Immature natural killer cell (primary cell): Measurements from ENCODE around the gene MAN2B2. TPM values are rescaled to one million over a fixed set of nuclear protein-coding genes. Genes with fewer than 3 reads are reported as not detected.

Experiments
- DNase-seq, 3 donors: peaks; one replicate each; pipeline ENCODE4 v3.0.0; 2022; ENCODE audit warnings: mixed read lengths in 1 of 3
- H3K27ac Mint-ChIP-seq, 6 donors: one replicate each; pipeline ENCODE4 v1.8.0; 2020; ENCODE audit warnings: mixed read lengths in 6 of 6, mild to moderate bottlenecking in 5 of 6, inconsistent platforms in 4 of 6, moderate library complexity in 3 of 6
- H3K27me3 Mint-ChIP-seq, 3 donors: one replicate each; pipeline ENCODE4 v1.8.0; 2020 to 2021; ENCODE audit warnings: low read depth in 3 of 3, mild to moderate bottlenecking in 3 of 3, mixed read lengths in 3 of 3, moderate library complexity in 3 of 3, inconsistent platforms in 1 of 3
- H3K36me3 Mint-ChIP-seq, 3 donors: one replicate each; pipeline ENCODE4 v1.8.0; 2020; ENCODE audit warnings: mixed read lengths in 3 of 3, inconsistent platforms in 2 of 3, mild to moderate bottlenecking in 2 of 3
- H3K4me1 Mint-ChIP-seq, 2 donors: one replicate each; pipeline ENCODE4 v1.8.0; 2020; ENCODE audit warnings: inconsistent platforms in 2 of 2, mild to moderate bottlenecking in 2 of 2, mixed read lengths in 2 of 2, moderate library complexity in 1 of 2
- H3K4me3 Mint-ChIP-seq, 5 donors: one replicate each; pipeline ENCODE4 v1.8.0; 2020; ENCODE audit warnings: mild to moderate bottlenecking in 5 of 5, mixed read lengths in 5 of 5, inconsistent platforms in 3 of 5, moderate library complexity in 3 of 5
- H3K9me3 Mint-ChIP-seq, 6 donors: one replicate each; pipeline ENCODE4 v1.8.0; 2020; ENCODE audit warnings: mild to moderate bottlenecking in 6 of 6, mixed read lengths in 6 of 6, inconsistent platforms in 4 of 6, moderate library complexity in 3 of 6
- polyA plus RNA-seq, 3 donors: library from polyadenylated mRNA; unstranded; fragments of 300-500 nt; fragmentation: Illumina TruSeq; gene quantifications; one replicate each; pipeline ENCODE4 v1.2.3, GENCODE V29; 2021

Gene MAN2B2
- polyA plus RNA-seq, 3 donors from 2014 or later = 12.9 to 34.9 (median 15.3) TPM

- peak overlapping the region in 1 of 5 donors; percentile 9 for H3K4me3 Mint-ChIP-seq
- no peak overlapping the region for H3K27ac Mint-ChIP-seq
- peaks cover 20 to 22% (median 21%) of the 10 kb centered on the region in 3 donors for H3K27me3 Mint-ChIP-seq
These were observed 9.1 kb upstream of the MAN2B2 start for GRCh38 chr4:6565691-6566390.

GRCh38 chr4:6566391-6567190, 8.4 kb upstream of the MAN2B2 start:
- no peak for DNase-seq
- Mint-ChIP-seq H3K27me3 (peaks cover 17 to 21% (median 18%) of the 10 kb centered on the region in 3 donors), H3K9me3 (no peaks in the 10 kb centered on the region), H3K27ac (no peak overlapping the region), H3K36me3 (no peaks in the 10 kb centered on the region), H3K4me3 (peak overlapping the region in 1 of 5 donors; percentile 38), H3K4me1 (peaks cover 2 to 6% of the 10 kb centered on the region in 2 donors)

More at GRCh38 chr4:6565691-6566390, 9.1 kb upstream of the MAN2B2 start:
- no peaks in the 10 kb centered on the region for H3K9me3 Mint-ChIP-seq
- H3K36me3 Mint-ChIP-seq = no peaks in the 10 kb centered on the region
- DNase-seq = no peak
- H3K4me1 Mint-ChIP-seq = peaks cover 6 to 10% of the 10 kb centered on the region in 2 donors

- H3K36me3 Mint-ChIP-seq = no peaks in the 10 kb centered on the region
- no peak for DNase-seq
- H3K4me3 Mint-ChIP-seq = peak overlapping the region in 1 of 5 donors; percentile 38
- H3K27me3 Mint-ChIP-seq = peaks cover 11 to 21% (median 12%) of the 10 kb centered on the region in 3 donors
- H3K9me3 Mint-ChIP-seq = no peaks in the 10 kb centered on the region
- no peak overlapping the region for H3K27ac Mint-ChIP-seq
- peaks cover 0 to 2% of the 10 kb centered on the region in 2 donors for H3K4me1 Mint-ChIP-seq
These were observed 7.8 kb upstream of the MAN2B2 start for GRCh38 chr4:6567218-6567617.

GRCh38 chr4:6568148-6568547, 6.8 kb upstream of the MAN2B2 start:
- Mint-ChIP-seq H3K27ac (no peak overlapping the region), H3K4me3 (no peak overlapping the region), H3K36me3 (no peaks in the 10 kb centered on the region), H3K27me3 (peaks cover 7 to 19% (median 9%) of the 10 kb centered on the region in 3 donors), H3K9me3 (no peaks in the 10 kb centered on the region), H3K4me1 (peaks cover 0 to 2% of the 10 kb centered on the region in 2 donors)
- DNase-seq = no peak

DNA sequence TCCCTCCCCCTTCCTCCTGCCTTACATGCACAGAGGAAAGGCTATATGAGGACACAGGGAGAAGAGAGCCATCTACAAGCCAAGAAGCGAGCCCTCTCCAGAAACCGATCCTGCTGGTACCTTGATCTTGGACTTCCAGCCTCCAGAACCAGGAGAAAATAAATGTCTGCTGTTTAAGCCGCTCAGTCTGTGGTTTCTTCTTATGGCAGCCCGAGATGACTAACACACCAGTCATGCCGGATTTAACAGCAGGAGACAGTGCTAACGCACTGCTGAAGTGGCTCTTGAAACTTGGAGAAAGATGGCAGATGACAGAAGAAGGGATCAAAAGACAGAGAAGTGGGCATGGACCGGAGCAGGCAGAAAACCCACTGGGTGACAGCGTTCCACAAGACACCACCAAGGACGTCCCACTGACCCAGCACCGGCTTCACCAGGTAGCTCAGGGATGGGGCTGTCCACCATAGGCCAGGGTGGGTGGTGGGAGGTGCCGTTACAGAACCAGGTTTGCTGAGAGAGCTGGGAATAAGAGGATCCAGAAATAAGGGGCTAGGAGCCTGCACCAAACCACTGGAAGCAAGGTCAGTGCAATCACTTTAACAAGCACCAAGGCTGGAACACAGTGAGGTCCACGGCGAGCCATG, 6.2 kb upstream of the MAN2B2 start:
- H3K36me3 Mint-ChIP-seq = no peaks in the 10 kb centered on the region

GRCh38 chr4:6571608-6572007, 3.4 kb upstream of the MAN2B2 start:
- Mint-ChIP-seq H3K4me3 (no peak overlapping the region), H3K4me1 (peaks cover 5 to 10% of the 10 kb centered on the region in 2 donors), H3K27me3 (peaks cover 0 to 9% (median 0%) of the 10 kb centered on the region in 3 donors), H3K27ac (no peak overlapping the region), H3K9me3 (no peaks in the 10 kb centered on the region), H3K36me3 (no peaks in the 10 kb centered on the region)
- DNase-seq = no peak

More for the DNA sequence above, 6.2 kb upstream of the MAN2B2 start:
- DNase-seq = no peak
- Mint-ChIP-seq H3K27me3 (peaks cover 7 to 19% (median 9%) of the 10 kb centered on the region in 3 donors), H3K4me3 (no peak overlapping the region), H3K4me1 (peaks cover 0 to 2% of the 10 kb centered on the region in 2 donors), H3K9me3 (no peaks in the 10 kb centered on the region), H3K27ac (no peak overlapping the region)

- Mint-ChIP-seq H3K27me3 (peaks cover 0 to 6% (median 0%) of the 10 kb centered on the region in 3 donors), H3K36me3 (peaks cover 4 to 6% (median 5%) of the 10 kb centered on the region in 3 donors), H3K4me3 (peak overlapping the region; percentile 17 to 91 (median 85)), H3K9me3 (no peaks in the 10 kb centered on the region), H3K27ac (peak overlapping the region in 1 of 6 donors; percentile 17), H3K4me1 (peaks cover 5 to 12% of the 10 kb centered on the region in 2 donors)
- no peak for DNase-seq
These were observed 1.4 kb upstream of the MAN2B2 start for GRCh38 chr4:6573551-6573950.

DNA sequence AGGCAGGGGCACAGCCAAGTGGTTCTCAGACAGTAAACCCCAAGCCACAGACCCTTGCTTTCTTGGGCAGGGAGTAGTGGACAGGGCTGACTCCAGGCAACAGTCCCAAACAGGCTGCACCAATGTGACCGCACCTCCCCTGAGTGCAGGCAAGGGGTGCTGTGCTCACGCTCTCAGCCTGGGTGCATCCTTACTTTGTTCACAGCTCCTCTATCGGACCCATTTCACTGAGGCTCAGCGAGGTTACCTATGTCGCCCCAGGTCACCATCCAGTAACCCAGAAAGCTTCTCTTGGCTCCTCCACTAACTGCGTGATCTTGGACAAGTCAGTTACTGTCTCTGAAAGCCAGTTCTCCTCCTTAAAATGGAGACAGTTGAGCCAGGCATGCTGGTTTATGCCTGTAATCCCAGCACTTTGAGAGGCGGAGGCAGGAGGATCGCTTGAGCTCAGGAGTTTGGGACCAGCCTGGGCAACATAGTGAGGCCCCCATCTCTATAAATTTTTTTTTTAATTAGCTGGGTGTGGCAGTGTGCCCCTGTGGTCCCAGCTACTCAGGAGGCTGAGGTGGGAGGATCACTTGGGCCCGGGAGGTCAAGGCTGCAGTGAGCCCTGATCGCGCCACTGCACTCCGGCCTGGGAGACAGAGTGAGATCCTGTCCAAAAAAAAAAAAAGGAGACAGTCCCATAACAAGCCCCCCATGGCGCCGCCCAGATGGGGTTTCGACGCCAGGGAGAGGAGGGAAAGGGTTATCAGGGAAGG, 823 bp upstream of the MAN2B2 start:
- Mint-ChIP-seq H3K27me3 (peaks cover 0 to 5% (median 0%) of the 10 kb centered on the region in 3 donors), H3K27ac (peak overlapping the region in 5 of 6 donors; percentile 17 to 83 (median 76)), H3K9me3 (no peaks in the 10 kb centered on the region), H3K4me1 (peaks cover 5 to 12% of the 10 kb centered on the region in 2 donors), H3K36me3 (peaks cover 9 to 10% (median 10%) of the 10 kb centered on the region in 3 donors), H3K4me3 (peak overlapping the region; percentile 85 to 91 (median 86))
- DNase-seq = no peak

DNA sequence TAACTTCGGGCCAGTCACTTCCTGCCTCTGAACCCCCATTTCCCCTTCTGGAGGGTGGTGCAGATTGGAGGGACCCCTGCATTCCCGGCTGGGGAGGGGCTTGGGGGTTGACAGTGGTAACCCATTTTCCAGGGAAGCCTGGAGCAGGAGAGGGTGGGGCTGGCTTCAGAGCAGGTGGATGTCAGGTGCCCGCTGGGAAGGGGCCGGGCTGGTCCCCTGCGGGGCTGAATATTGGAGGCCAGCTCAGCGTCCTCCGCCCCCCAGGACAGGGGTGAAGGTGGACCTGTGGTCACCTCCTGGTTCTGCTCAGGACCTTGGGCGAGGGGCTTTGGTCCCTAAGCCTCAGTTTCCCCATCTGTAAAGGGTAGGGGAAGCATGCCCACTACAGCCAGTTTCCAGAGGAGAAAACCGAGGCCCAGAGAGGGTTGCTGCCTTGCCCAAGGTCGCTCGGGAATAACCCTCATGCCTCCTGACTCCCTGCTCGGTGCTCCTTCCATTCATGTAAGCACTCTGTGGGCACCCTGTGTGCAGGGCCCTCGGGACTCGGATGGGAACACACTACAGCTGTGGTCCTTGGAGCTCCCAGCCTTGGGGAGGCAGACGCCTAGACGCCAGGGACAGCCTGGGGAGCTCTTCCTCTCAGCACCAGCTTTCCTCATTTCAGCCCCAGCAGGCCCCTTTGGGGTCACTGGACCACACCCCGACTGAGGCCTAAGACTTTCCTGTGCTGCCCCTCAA, 683 bp downstream of the MAN2B2 start:
- Mint-ChIP-seq H3K27me3 (peaks cover 3 to 6% (median 3%) of the 10 kb centered on the region in 3 donors), H3K4me1 (peaks cover 5 to 14% of the 10 kb centered on the region in 2 donors), H3K27ac (peak overlapping the region in 5 of 6 donors; percentile 55 to 74 (median 70)), H3K4me3 (peak overlapping the region; percentile 79 to 85 (median 81)), H3K9me3 (no peaks in the 10 kb centered on the region), H3K36me3 (peaks cover 19 to 25% (median 24%) of the 10 kb centered on the region in 3 donors)
- DNase-seq = no peak

DNA sequence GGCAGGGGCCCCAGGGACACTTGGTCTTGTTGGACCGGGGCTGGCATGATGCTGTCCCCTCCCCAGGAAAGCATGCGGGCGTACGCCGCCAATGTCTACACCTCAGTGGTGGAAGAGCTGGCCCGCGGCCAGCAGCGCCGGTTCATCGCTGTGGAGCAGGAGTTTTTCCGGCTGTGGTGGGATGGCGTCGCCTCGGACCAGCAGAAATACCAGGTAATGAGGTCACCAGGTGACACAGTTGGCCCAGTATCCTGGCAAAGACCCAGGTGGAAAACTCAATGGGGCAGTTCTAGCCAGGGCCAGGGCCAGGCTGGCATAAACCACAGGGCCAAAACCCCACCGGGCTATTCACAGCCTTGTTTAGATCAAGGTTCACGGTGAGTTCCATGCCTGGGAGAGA, 1.5 kb downstream of the MAN2B2 start:
- peaks cover 24 to 29% (median 24%) of the 10 kb centered on the region in 3 donors for H3K36me3 Mint-ChIP-seq
- H3K9me3 Mint-ChIP-seq = no peaks in the 10 kb centered on the region
- H3K4me3 Mint-ChIP-seq = peak overlapping the region; percentile 35 to 81 (median 67)
- peaks cover 5 to 14% of the 10 kb centered on the region in 2 donors for H3K4me1 Mint-ChIP-seq
- H3K27me3 Mint-ChIP-seq = peaks cover 3 to 6% (median 3%) of the 10 kb centered on the region in 3 donors
- DNase-seq = no peak
- no peak overlapping the region for H3K27ac Mint-ChIP-seq

GRCh38 chr4:6576932-6577331, 1.9 kb downstream of the MAN2B2 start:
- peak overlapping the region in 1 of 6 donors; percentile 23 for H3K27ac Mint-ChIP-seq
- H3K27me3 Mint-ChIP-seq = peaks cover 3 to 6% (median 3%) of the 10 kb centered on the region in 3 donors
- H3K9me3 Mint-ChIP-seq = no peaks in the 10 kb centered on the region
- H3K36me3 Mint-ChIP-seq = peaks cover 24 to 29% (median 24%) of the 10 kb centered on the region in 3 donors
- no peak for DNase-seq
- H3K4me3 Mint-ChIP-seq = peak overlapping the region; percentile 35 to 79 (median 52)
- peaks cover 5 to 14% of the 10 kb centered on the region in 2 donors for H3K4me1 Mint-ChIP-seq

DNA sequence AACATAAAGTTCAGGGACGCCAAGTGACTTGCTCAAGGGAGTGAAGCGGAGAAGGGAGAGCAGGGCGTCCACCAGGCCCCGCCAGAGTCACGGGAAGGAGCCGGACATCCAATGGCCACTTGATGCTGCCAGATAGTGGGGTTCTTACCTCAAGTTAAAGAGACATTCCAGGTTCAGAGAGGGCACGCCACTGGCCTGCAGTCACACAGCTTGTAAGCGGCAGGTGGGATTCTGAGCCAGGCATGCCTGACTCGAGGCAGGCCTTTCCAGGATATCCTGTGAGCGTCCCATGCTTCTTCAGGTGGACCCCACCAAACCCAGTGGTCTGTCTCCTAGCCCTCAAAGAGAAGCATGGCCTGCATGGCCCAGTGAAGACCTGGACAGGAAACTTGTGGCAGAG, 2.4 kb downstream of the MAN2B2 start:
- H3K36me3 Mint-ChIP-seq = peaks cover 27 to 29% (median 28%) of the 10 kb centered on the region in 3 donors
- H3K27ac Mint-ChIP-seq = peak overlapping the region in 3 of 6 donors; percentile 23 to 73 (median 58)
- peak overlapping the region in 2 of 5 donors; percentile 6 to 54 for H3K4me3 Mint-ChIP-seq
- peaks cover 5 to 14% of the 10 kb centered on the region in 2 donors for H3K4me1 Mint-ChIP-seq
- H3K9me3 Mint-ChIP-seq = no peaks in the 10 kb centered on the region
- H3K27me3 Mint-ChIP-seq = peaks cover 3 to 6% (median 3%) of the 10 kb centered on the region in 3 donors
- no peak for DNase-seq
